Measurements from ENCODE around the gene CDC42BPG. TPM values are rescaled to one million over a fixed set of nuclear protein-coding genes. Genes with fewer than 3 reads are reported as not detected.

CDC42BPG gene
- total and polyA plus RNA-seq, 9 of the 15 experiments (the other 6 are each of a cell fraction or from before 2014, with no cell fraction given) = 0.04 to 8.8 (median 2.1) TPM

DNA sequence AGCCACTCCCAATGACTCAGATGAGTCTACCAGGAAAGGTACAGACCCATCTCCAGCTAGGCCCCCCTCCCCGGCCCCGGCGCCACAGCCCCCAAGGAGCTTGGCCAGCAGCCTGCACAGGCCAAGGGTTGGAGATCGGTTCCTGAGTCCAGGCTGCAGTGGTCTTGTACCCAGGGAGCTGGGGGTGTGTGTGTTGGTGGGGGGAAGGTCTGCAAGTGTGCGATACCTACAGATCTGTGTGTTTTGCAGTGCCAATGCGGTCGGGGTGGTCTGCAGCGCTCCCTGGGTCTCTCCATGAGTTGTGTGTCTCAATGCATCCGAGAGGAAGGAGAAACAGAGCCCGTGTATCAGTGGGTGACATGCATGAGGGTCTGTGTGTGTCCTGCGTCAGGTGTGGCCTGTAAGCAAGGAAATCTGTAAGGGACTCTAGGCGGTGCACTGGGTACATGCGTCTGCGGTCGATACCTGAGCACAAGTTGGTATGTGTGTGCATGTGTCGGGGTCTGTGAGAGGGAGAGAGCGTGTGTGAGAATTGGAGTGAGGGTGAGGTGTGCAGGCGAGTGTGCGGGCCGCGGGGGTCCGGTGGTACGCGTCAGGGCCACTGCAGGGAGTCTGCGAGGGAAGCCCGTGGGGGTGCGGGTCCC is 645 bp downstream of the CDC42BPG start (continued):
- TF ChIP-seq HDAC2 (IDR thresholded peaks at IDR 0.05) = 0 out of 2 replicates have a peak, but pooled peaks have one; percentile 18
- peak in 1 of 2 experiments; percentile 35; a peak in 1 of 4 replicates for TF ChIP-seq FOXK2 (conservative IDR thresholded peaks at IDR 0.05 in 1 of 2, IDR thresholded peaks at IDR 0.05 in 1 of 2; ENCODE audit: low read depth in 2 of 2)
- TF ChIP-seq GATAD2A (IDR thresholded peaks at IDR 0.05) = peak; percentile 17
- TF ChIP-seq ARID3A (IDR thresholded peaks at IDR 0.05; ENCODE audit: borderline replicate concordance, low read depth, low read length) = no peak
- no peak for TF ChIP-seq ZBTB49 (CRISPR knock-in tag; IDR thresholded peaks at IDR 0.05; ENCODE audit: borderline replicate concordance)
- 0 out of 2 replicates have a peak, but pooled peaks have one; percentile 2 for TF ChIP-seq ZNF316 (IDR thresholded peaks at IDR 0.05)
- TF ChIP-seq JUN (IDR thresholded peaks at IDR 0.05; ENCODE audit: borderline replicate concordance, low read depth, low read length) = no peak
- TF ChIP-seq JUN (CRISPR knock-in tag; IDR thresholded peaks at IDR 0.05; ENCODE audit: borderline replicate concordance) = 0 out of 2 replicates have a peak, but pooled peaks have one; percentile 57
- no peak for TF ChIP-seq RREB1 (CRISPR knock-in tag; IDR thresholded peaks at IDR 0.05)
- TF ChIP-seq DNMT1 (IDR thresholded peaks at IDR 0.05) = no peak; the same call in 1 of the 2 replicates
- TF ChIP-seq POLR3A (IDR thresholded peaks at IDR 0.05; ENCODE audit: borderline replicate concordance, extremely low read depth, insufficient read depth, insufficient read length) = no peak
- TF ChIP-seq OTX1 (CRISPR knock-in tag; IDR thresholded peaks at IDR 0.05) = peak; percentile 67; the same call in 1 of the 2 replicates
- 0 out of 2 replicates have a peak, but pooled peaks have one; percentile 44 for TF ChIP-seq ZBTB17 (CRISPR knock-in tag; IDR thresholded peaks at IDR 0.05)

Measured in K562 (cell line).